Measurements from ENCODE around the gene PROSER3.

DNA sequence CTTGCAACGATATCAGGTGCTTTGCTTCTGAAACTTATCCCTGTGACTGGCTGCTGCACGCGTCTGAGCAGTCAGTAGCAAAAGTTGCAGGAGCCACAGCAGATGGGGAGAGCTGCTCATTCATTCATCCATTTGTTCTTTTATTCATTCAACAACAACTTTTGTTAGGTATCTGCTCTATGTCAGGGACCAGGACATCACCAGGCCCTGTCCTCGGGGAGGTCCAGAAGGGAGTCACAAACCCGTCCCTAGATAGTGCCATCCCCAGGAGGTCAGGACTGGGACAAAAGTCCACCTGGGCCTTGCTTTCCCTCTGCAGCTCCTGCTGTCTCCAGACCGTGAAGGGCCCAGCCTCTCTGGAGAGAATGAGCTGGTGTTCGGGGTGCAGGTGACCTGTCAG is 20.0 kb downstream of the PROSER3 start:
- TF ChIP-seq POLR2AphosphoS5 (IDR thresholded peaks at IDR 0.05) = no peak
- TF ChIP-seq, protein P1, sequence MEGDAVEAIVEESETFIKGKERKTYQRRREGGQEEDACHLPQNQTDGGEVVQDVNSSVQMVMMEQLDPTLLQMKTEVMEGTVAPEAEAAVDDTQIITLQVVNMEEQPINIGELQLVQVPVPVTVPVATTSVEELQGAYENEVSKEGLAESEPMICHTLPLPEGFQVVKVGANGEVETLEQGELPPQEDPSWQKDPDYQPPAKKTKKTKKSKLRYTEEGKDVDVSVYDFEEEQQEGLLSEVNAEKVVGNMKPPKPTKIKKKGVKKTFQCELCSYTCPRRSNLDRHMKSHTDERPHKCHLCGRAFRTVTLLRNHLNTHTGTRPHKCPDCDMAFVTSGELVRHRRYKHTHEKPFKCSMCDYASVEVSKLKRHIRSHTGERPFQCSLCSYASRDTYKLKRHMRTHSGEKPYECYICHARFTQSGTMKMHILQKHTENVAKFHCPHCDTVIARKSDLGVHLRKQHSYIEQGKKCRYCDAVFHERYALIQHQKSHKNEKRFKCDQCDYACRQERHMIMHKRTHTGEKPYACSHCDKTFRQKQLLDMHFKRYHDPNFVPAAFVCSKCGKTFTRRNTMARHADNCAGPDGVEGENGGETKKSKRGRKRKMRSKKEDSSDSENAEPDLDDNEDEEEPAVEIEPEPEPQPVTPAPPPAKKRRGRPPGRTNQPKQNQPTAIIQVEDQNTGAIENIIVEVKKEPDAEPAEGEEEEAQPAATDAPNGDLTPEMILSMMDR (IDR thresholded peaks at IDR 0.05) = no peak
- TF ChIP-seq POLR2A (IDR thresholded peaks at IDR 0.05) = no peak
